HUDEP-2 (cell line): ENCODE results near the gene STXBP6.
"Not testable (repeated sequence)": the region's sequence is repeated elsewhere in the genome, so short reads cannot be mapped to it uniquely, and the experiment has no call there.

Experiments
- DNase-seq, 76 experiments: peaks; one replicate each; lab custom pipeline; 2025; ENCODE audit not compliant: unreplicated experiment in 76 of 76; lab: John Stamatoyannopoulos, UW

STXBP6 gene

DNA sequence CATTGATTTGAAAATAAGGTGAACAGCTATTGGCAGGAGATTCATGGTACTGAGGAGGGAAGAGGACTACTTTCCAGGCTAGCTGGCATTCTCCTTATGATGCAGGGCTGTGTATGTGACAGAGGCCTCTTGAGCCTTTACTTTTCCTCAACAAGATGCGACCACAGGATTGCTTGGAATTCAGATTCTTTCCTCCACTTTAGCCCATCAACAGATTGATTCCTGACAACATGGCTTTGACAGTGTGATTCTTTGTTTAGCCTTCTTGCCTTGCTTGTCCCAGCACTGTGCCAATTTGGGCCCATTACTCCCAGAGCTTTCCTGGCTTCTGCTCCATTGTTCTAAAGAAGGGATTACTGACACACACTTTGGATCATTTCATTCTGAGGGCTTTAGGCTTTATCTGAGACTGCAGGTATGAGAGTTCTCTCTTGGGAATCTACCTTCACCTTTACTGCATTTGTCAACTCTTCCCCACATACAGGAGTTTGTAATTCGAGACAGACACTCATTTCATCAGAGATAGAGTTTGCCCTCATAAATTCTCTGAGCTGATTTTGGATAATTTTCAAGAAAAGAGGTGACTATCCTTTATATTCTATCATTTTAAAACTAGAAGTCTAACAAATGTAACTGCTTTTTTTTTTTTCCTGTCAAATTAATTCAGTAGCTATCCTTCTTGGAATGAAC, 209.6 kb downstream of the STXBP6 start:
- DNase-seq, result no peak

DNA sequence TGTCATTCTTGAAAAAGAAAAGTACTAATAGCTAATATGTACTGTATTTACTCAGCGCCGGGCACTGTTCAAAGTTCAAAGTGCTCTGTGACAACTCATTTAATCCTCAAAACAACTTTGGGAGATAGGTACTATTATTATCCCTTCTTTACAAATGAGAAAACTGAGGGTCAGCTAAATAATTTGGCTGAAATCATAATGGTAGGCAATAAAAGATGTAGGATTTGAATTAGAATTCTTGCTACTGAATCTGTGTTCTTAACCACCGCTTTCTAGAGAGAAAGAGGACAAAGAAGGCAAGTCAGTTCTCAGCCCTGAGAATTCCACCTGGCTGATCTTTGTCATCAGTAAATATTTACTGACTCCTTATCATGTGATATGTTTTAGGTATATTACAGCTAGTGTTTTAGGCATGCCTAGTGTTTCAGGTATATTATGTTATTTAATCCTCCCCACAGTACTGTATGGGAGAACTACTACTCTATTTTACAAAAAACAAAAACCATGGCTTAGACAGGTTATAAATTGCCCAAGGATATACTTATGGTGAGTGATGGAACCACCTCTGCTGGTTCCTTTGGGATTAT, 210.2 kb downstream of the STXBP6 start:
- DNase-seq, result no peak

DNA sequence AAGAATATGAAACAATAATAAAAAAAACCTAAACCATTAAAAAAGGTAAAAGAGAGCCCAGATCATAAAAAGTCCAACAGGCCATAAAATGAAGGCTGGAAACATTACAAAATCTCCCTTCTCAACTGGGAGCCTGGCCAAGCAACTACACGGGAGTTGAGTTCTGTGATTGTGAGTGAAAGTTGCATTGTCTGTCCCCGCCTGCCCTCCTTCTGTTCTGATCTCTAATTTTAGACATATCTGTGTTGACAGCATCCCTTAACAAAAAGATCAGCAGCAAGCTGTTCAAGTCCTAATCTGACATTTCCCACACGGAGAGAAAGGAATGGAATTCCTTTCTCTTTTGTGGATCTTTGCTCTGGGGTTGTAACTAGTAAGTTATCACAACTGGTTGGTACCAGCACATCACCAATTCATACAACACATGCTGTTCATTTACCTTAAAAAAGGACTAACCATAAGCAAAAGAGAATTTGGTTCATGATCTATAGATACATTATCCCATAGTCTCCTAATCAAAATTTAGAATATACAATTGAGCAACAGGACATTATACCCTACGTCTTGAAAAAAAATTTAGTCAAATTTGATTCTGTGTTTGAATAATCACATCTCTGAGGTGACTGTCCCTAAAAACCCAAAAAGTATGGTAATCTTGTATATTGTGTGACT, 210.9 kb downstream of the STXBP6 start:
- no peak for DNase-seq

DNA sequence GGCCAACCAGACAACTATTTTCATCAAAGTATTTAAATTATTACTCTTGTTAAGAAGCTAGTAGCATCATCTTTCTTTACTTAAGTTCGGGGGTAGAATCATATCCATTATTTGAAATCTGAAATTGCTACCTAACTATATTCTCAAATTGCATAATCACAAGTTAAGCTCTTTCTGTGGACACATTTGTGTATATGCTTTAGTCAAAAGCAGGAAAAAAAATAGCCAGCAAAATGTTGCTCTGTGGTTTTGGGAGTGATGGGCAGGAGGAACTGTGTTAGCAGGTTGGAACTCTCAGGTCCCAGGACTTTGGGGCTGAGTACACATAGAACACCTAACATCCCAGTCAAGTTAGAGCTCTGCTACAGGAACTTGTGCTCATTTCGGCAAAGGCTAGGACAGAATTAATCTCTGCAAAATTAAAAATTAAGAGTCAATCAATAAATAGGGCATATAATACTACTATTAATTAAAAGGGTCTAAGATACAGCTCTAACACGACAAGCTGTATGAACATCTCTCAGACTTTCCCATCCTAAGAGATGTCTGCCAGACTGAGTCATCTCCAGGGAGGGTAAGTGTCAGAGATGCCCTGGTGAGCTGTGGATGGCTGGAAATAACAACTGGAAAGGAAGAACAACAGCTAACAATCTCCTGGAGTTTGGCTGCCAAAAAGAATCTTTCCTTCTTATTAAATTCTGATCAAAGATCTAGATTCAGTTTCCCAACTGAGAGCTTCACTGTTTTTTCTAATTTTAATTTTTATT, 212.5 kb downstream of the STXBP6 start:
- no peak for DNase-seq

DNA sequence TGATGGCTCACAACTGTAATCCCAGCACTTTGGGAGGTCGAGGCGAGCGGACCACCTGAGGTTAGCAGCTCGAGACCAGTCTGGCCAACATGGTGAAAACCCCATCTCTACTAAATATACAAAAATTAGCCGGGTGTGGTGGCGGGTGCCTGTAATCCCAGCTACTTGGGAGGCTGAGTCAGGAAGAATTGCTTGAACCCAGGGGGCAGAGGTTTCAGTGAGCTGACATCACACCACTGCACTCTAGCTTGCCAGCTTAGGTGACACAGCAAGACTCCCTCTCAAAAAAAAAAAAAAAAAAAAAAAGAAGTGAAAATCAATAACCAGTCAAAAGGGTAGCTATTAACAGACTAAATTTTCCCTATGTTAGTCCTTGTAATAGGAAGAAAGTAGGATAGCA, 213.6 kb downstream of the STXBP6 start:
- not testable (repeated sequence) for DNase-seq

DNA sequence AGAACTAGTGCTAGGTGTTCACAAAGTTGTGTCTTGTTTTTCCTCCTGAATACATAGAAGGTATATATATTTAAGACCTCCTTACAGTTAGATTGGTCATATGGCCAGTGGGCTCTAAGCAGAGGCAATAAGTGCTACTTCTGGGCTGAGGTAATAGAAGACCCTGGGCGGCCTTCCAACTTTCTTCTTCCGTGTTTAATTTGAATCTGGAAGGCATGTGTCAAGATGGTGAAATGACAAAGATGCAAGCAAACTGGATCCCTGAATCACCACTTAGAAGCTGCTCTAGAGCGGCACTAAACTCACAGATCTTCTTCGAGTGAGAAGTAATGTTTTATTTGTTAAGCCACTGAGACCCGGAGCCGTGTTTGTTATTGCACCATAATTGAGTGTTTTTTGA, 215.0 kb downstream of the STXBP6 start:
- DNase-seq, result no peak

DNA sequence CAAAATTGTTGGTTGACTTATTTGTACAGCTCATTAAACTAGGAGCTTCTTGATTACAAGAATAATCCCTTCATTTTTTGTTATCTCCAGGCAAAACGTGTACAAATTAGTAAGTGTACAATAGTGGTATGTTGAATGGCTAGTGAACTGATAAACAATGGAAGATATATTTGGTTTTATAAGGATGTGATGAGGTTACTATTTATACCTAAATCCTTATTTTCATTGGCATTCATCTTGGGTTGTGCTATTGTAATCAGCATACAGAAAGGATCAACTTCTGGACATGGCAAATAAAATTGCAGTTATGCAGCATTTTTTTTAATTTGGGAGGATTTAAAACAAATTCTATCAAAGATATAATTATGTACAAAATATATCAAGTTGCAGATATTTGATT, 216.6 kb downstream of the STXBP6 start:
- DNase-seq, result no peak

DNA sequence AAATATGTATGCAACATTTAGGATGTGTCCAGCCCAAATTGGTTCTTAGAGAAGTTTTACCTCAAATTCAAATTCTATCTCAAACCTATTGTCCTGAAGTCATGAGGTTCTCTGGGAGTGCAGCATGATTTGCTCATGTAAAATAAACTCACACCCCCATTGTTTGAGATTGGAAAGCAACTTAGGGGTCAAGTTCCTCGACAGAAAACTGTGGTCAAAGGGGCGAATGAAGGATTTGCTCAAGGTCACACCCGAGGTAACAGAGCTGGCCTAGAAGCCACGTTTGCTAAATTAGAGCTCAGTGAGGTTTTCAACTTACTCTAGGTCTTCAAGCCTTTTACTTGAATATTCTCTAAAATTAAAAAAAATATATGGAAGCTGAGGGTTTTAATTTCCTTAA, 218.3 kb downstream of the STXBP6 start:
- no peak for DNase-seq

DNA sequence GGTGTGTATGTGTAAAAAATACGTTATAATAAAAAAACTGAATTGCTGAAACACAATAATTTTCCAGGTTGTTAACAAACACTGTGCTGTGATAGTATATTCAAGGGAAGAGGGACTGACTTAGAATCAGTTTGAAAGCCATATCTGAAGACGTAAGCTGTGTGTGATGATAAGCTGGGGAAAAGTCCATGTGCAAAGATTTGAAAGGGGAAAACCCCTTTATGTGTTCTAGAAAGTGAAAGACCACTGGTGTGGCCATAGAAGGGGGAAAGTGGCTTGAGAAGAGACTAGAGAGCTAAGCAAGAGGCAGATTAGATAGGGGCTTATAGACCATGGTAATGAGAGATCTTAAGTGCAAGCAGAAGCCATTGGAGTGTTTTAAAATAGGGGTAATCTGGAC, 220.1 kb downstream of the STXBP6 start:
- no peak for DNase-seq

DNA sequence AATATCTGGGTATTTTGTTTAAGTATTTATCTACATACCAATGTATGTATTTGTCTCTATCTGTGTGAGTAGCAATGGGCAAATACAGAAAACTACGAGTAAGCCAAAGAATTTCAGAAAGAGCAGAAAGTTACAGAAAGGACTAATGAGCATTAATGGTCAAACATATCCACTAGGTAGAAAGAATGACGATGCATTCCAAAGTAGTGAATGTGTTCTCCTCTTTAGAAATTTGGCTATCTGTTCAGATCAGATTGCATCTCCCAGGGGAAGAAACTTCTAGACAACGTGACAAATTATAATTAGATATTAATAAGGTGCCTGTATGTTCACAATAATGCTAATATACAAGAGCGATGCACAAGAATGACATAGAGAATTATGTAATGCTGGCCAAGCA, 221.5 kb downstream of the STXBP6 start:
- no peak for DNase-seq

DNA sequence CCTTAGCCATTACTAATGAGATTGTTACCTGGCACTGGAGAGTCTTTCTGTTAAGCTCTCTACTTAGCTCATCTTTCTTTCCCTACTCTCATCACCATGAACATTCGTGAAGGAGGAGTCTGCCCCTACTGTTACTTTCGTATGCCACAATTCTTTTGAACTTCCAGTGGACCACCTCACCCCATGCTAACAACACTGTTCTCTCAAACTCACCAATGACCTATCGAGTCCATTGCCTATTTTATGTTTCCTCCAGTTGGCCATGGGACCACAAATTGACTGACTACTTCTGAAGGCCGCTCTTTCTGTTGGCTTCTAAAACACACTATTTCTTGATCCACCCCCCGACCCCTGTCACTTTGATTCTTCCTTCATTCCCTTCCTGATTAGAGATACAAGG, 223.6 kb downstream of the STXBP6 start:
- no peak for DNase-seq

DNA sequence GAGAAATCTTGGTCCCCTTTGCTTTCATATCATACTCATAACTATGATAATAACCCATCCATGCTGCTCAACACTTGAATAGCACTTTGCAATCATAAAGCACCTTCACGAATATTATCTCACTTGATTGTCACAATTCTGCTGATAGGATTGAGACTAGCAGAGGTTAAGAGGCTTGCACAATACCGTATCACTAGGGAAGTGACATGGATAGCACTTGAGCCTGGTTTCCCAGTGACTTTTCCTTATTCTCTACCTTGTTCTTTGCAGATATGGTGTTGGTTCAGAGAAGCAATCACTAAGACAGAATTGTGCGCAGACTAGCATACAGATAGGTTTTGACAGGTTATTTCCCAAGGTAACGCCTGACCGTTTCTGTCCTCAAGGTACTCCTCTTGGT, 229.3 kb downstream of the STXBP6 start:
- no peak for DNase-seq

DNA sequence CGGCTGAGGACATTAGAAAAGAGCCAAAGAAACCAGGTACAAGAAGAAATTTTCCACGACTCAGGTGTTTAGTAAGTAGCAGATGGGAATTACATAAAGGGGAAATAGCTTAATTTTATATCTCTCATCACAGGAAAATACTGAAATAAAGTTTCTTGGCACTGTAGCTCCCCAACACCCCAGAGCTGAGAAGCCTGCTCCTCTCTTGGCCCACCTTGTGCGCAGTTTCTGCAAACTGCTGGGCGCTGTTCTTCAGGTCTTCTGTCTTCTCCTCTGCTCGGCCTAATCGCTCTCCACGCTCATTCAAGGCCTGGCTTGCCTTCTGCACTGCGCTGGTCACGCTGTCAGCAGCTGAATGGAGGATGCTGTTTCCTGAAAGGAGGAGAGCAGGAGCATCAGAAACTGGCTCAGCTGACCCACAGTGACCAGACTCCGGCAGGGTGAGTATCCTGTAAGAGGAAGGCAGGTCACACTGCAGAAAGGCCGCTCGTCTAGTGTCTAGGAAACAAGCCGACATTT, 231.1 kb downstream of the STXBP6 start:
- DNase-seq, result no peak

DNA sequence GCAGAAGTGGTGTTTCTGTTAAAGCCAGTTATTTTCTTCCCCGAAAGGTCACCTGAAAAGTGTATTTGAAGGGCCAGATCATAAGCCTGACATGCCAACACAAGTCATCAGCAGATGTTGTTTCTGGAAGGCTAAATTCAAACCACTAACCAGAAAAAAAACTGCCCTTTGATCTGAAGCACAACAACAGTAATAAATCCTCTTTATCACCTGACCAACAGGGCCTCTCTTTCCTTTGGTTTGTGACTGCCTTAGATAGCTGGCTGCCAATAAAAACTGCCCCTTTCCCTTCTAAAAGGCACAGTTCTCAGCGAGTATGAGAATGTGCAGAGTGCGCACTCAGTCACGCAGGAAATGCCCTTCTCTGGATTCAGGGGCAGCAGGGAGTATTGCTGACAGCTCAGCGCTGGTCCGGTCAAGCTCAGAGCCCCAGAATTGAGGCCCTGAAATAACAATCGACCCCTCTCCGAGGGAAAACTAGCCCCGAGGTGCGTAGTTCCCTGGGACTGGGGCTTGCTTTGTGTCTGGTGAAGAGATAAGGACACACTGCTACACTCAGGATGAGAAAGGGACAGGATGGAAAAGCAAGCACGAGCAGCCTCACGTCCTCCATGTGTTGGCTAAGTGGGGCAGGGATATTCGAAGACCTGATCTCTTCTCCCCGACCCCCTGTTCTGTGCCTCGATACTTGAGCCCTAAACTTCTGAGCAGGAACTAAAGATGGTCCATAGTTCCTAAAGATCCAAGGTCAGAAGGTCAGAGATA, 231.7 kb downstream of the STXBP6 start:
- DNase-seq, result no peak

DNA sequence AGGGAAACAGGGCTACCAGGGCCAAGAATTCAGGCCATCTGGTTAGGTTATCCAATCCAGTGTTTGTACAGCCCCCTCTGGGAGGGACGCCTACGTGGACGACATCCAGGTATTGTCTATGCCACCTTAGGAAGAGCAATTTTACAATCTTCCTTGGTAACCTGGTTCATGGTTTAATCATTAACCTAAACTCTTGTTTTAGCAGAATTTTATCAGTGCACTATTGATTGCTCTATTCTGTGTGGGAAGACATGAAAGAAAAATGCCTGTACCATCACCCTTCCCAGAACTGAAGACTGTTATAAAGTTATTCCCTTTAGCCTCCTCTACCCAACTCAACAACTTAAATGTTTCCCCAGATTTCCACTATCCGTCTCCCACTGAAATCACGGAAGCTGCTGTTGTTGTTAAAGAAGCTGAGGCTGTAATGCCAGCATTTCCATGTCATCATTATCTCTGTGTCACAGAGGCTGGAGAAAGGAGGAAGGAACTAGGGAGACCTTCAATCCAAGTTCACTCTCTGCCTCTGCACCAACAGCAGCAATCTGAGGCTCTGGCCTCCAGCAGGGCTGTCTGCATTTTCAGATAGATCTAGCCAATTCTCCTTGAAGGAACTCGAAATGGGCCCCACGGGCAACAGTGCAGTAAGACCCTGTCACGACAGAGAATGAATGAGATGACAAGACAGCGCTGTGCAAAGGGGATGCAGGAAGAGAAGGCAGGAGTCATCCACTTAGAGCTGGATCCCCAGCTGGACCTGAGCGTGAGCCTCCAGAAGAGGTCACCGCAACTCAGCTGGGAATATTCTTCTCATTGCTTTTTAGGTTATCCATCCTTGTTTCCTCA, 232.5 kb downstream of the STXBP6 start:
- peak in 1 of 76 experiments; percentile 5 for DNase-seq

DNA sequence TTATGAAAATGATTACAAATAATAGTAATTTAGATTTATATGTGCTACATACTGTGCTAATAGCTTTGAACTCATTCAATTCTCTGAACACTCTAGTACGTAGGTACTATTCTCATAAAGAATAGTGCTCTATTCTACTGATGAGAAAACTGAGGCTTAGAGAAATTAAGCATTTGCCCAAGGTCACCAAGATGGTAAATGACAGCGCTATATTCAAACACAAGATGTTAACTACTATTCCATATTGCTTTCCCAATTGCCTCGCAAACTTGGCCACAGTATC, 233.1 kb downstream of the STXBP6 start:
- no peak for DNase-seq

DNA sequence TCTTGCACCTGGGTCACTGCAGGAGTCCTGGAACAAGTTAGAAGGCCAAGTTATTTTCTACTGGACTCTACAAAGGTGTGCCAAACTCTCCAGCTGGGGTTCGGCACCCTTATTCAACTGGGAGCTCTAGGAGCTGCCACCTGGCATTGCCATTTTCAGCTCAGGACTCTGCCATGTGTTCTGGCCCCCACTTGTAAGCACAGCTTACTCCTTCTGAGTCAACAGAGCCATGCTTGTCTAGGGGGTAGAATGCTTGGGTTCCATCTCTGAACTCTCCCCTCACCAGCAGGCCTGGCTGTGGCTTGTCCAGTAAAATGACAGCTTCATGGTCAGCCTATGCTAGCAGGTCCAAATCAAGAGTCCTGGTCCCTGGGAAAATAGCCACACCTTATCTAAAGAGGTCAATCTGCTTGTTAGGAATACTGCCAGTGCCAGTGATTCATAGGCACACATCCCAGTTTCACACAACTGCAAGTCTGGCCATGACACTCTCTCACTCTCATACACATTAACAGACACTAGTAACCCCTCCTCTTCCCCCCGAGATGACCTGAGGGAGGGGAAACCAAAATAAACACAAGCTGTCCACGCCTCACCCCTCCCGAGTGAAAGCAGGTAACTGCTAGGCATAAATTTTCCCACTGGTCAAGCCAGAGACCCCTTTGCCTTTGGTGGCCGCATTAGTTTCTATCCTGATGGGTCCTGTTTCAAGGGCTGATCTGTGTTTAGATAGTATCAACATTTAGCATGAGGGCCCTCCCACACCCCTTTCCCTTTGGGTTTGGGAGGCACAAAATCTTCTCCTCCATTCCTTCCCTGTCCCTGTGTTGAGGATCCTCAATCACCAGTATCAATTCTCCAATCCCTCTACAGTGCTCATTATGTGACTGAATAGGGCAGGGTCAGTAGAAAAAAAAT, 233.7 kb downstream of the STXBP6 start:
- DNase-seq, result no peak

DNA sequence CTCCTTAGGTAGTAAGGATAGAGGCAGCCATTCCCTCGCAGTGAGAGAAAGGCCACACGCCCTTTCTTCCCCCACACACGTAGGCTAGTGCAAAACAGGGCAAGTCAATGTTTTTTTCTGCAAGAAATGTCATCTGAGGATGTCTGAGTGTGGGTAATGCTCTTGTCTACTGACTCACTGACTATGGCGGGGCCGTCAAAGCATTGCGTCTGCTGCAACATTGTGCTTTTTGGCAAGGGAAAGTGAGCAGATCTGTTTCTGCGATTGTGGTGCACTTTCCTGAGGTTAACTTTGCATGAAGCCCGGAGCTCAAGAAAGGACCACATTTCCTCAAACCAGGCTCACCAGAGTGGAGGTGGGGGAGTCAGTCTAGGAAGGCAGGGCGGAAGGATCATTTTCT, 234.4 kb downstream of the STXBP6 start:
- DNase-seq, result no peak

DNA sequence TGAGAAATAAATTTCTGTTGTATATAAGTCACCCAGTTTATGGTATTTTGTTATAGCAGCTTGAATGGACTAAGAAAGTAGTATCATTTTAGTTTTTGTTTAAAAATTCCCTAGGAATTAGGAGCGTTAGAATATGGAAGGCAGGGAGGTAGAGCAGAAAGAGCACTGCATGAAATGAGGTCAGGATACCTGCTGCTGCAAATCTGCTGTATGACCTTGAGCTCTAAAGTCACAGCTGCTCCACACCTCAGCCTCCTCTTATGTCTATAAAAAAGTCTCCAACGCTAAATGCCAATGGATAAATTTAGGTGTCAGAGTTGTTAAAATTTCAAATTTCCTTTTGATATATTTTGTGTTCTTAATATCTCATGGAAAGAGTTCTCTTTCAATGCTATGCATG, 235.0 kb downstream of the STXBP6 start:
- DNase-seq, result no peak
